K562 (cell line): Measurements from ENCODE around the gene HADHB. TPM values are rescaled to one million over a fixed set of nuclear protein-coding genes. Genes with fewer than 3 reads are reported as not detected.

Experiments
- BHLHE40 ChIP-seq: IDR thresholded peaks from 2 replicates; pipeline ENCODE4 v1.6.1; 2011; ENCODE audit warnings: low read length, improper control_type of control experiment
- CBX8 ChIP-seq: fragments of 200-600 bp; sonication (generic); IDR thresholded peaks from 2 replicates; pipeline ENCODE4 v1.6.1; 2012; ENCODE audit warnings: borderline replicate concordance, mixed run types, low read depth, mild to moderate bottlenecking, moderate library complexity, mixed read lengths, low read length, control low read depth, inconsistent platforms; ENCODE audit not compliant: poor library complexity, severe bottlenecking; ENCODE audit errors: extremely low read depth
- CCAR2 ChIP-seq: fragments of 200-400 bp; formaldehyde crosslinking; IDR thresholded peaks from 2 replicates; pipeline ENCODE4 v1.6.1; 2017; ENCODE audit warnings: mild to moderate bottlenecking, low read depth, low read length
- CHCHD3 ChIP-seq: fragments of 250-450 bp; sonication (Bioruptor Pico); IDR thresholded peaks from 2 replicates; pipeline ENCODE4 v2.1.2; 2022; ENCODE audit warnings: mild to moderate bottlenecking
- DDX20 ChIP-seq: fragments of 450-650 bp; IDR thresholded peaks from 2 replicates; pipeline ENCODE4 v1.6.1; 2016; ENCODE audit warnings: missing genetic modification characterization, low read depth, mild to moderate bottlenecking, missing compliant biosample characterization, moderate library complexity
- ELF2 ChIP-seq: fragments of 250-450 bp; sonication (Bioruptor Pico); IDR thresholded peaks from 2 replicates; pipeline ENCODE4 v1.5.0; 2021; ENCODE audit warnings: mild to moderate bottlenecking
- FOS ChIP-seq: IDR thresholded peaks from 3 replicates; pipeline ENCODE4 v1.6.1; 2011; ENCODE audit not compliant: insufficient read length; ENCODE audit errors: extremely low read depth
- FOXM1 ChIP-seq, 2 experiments: fragments of 450-650 bp in 1 of 2; sonication (generic) in 1 of 2; formaldehyde crosslinking in 1 of 2; IDR thresholded peaks; 2 replicates each; pipeline versions ENCODE4 v1.6.1 to v1.9.0; 2017 to 2022; ENCODE audit warnings: low read depth in 2 of 2, mild to moderate bottlenecking in 2 of 2, missing genetic modification reagents in 1 of 2, moderate library complexity in 1 of 2
- GABPA ChIP-seq: fragments of 200-800 bp; sonication (Bioruptor generic); conservative IDR thresholded peaks from 2 replicates; pipeline ENCODE4 v1.6.1; 2016; ENCODE audit warnings: low read depth, missing genetic modification characterization, missing compliant biosample characterization
- GATAD2A ChIP-seq: fragments of 450-650 bp; IDR thresholded peaks from 2 replicates; pipeline ENCODE4 v1.6.1; 2017
- IRF2 ChIP-seq: sonication (generic); formaldehyde crosslinking; IDR thresholded peaks from 2 replicates; pipeline ENCODE4 v1.8.1; 2022; ENCODE audit warnings: mild to moderate bottlenecking, missing genetic modification reagents
- JUND ChIP-seq, 2 experiments: IDR thresholded peaks; 2 replicates in 1 of 2; 3 replicates in 1 of 2; pipeline ENCODE4 v1.6.1; 2011; ENCODE audit warnings: borderline replicate concordance in 2 of 2, low read depth in 2 of 2, low read length in 2 of 2, improper control_type of control experiment in 1 of 2, missing biosample characterization in 1 of 2, missing genetic modification characterization in 1 of 2, missing genetic modification reagents in 1 of 2
- KDM4B ChIP-seq, 2 experiments: fragments of 450-650 bp in 1 of 2; sonication (generic) in 1 of 2; IDR thresholded peaks; 2 replicates each; pipeline ENCODE4 v1.6.1; 2016 to 2017; ENCODE audit warnings: borderline replicate concordance in 2 of 2, antibody characterized with exemption in 1 of 2, low read depth in 1 of 2, mild to moderate bottlenecking in 1 of 2
- MBD2 ChIP-seq: sonication (generic); IDR thresholded peaks from 2 replicates; pipeline ENCODE4 v1.6.1; 2016; ENCODE audit warnings: low read depth, borderline replicate concordance
- MCM3 ChIP-seq: fragments of 450-650 bp; IDR thresholded peaks from 2 replicates; pipeline ENCODE4 v1.6.1; 2016
- NR2C2 ChIP-seq, 2 experiments: fragments of 200-800 bp in 1 of 2; sonication (Bioruptor generic) in 1 of 2; sonication (generic) in 1 of 2; formaldehyde crosslinking in 1 of 2; IDR thresholded peaks; 2 replicates each; pipeline versions ENCODE4 v1.6.1 to v1.8.0; 2016 to 2022; ENCODE audit warnings: mild to moderate bottlenecking in 1 of 2, missing compliant biosample characterization in 1 of 2, missing genetic modification characterization in 1 of 2, missing genetic modification reagents in 1 of 2
- POLR2AphosphoS5 ChIP-seq: IDR thresholded peaks from 2 replicates; pipeline ENCODE4 v1.6.1; 2011; ENCODE audit warnings: mild to moderate bottlenecking, low read depth, low read length, moderate library complexity; ENCODE audit not compliant: control insufficient read depth, insufficient read depth
- SAFB ChIP-seq: fragments of 200-400 bp; formaldehyde crosslinking; IDR thresholded peaks from 2 replicates; pipeline ENCODE4 v1.6.1; 2017; ENCODE audit warnings: low read depth, low read length, borderline replicate concordance
- TBL1XR1 ChIP-seq, 2 experiments: IDR thresholded peaks; 2 replicates each; pipeline ENCODE4 v1.6.1; 2012; ENCODE audit warnings: improper control_type of control experiment in 2 of 2, low read length in 2 of 2, mild to moderate bottlenecking in 1 of 2
- TCFL5 ChIP-seq: fragments of 250-450 bp; sonication (Bioruptor Pico); conservative IDR thresholded peaks from 2 replicates; pipeline ENCODE4 v1.6.1; 2021; ENCODE audit warnings: mild to moderate bottlenecking, moderate library complexity, matching md5 sums
- TRIM24 ChIP-seq, 2 experiments: fragments of 450-650 bp; IDR thresholded peaks; 2 replicates each; pipeline ENCODE4 v1.6.1; 2016
- ZNF24 ChIP-seq: fragments of 450-650 bp; IDR thresholded peaks from 2 replicates; pipeline ENCODE4 v1.6.1; 2016
- ZNF277 ChIP-seq: fragments of 250-450 bp; sonication (Bioruptor Pico); IDR thresholded peaks from 2 replicates; pipeline ENCODE4 v1.8.0; 2022; ENCODE audit warnings: inconsistent platforms, mild to moderate bottlenecking, moderate library complexity, borderline replicate concordance
- ZNF551 ChIP-seq: fragments of 250-450 bp; sonication (Bioruptor Pico); IDR thresholded peaks from 2 replicates; pipeline ENCODE4 v1.5.0; 2021; ENCODE audit warnings: mild to moderate bottlenecking, moderate library complexity
- ZNF589 ChIP-seq: fragments of 200-800 bp; sonication (Bioruptor generic); IDR thresholded peaks from 2 replicates; pipeline ENCODE4 v1.6.1; 2016; ENCODE audit warnings: low read depth, missing genetic modification characterization, missing compliant biosample characterization
- ZNF668 ChIP-seq: fragments of 250-450 bp; sonication (Bioruptor Pico); IDR thresholded peaks from 2 replicates; pipeline ENCODE4 v1.8.0; 2022; ENCODE audit warnings: mild to moderate bottlenecking, inconsistent platforms
- polyA plus RNA-seq, 8 experiments: library from polyadenylated mRNA; depleted of rRNA in 4 of 8; stranded (reverse) in 5 of 8; unstranded in 3 of 8; fragments of >200 nt; fragmentation: Nextera tagmentation in 2 of 8; fragmentation: Illumina TruSeq in 1 of 8; extraction: Ambion mirVana in 2 of 8; extraction: Trizol in 1 of 8; gene quantifications; 2 replicates each; pipeline versions ENCODE4 v1.2.1 to v1.2.3, GENCODE V29; 2011 to 2014; ENCODE audit warnings: inconsistent platforms in 1 of 8, missing spikeins in 1 of 8
- total RNA-seq, 7 experiments: library from RNA; depleted of rRNA in 6 of 7; stranded (reverse); fragments of >200 nt in 6 of 7; fragmentation: Illumina TruSeq in 2 of 7; extraction: Trizol in 2 of 7; gene quantifications; 2 replicates each; pipeline versions ENCODE4 v1.2.1 to v1.2.3, GENCODE V29; 2011 to 2021; ENCODE audit warnings: low replicate concordance in 1 of 7
- TF ChIP-seq, protein P1 (sequence below): fragments of 450-650 bp; IDR thresholded peaks from 2 replicates; pipeline ENCODE4 v1.6.1; 2016; ENCODE audit warnings: low read depth, mild to moderate bottlenecking, moderate library complexity

HADHB gene
- total and polyA plus RNA-seq, 9 of the 15 experiments (the other 6 are each of a cell fraction or from before 2014, with no cell fraction given) = 67.3 to 199 (median 100) TPM

GRCh38 chr2:26243470-26244308 lies 1.1 kb upstream of the HADHB start (continued):
- TF ChIP-seq IRF2 (CRISPR knock-in tag) = no peak
- TF ChIP-seq DDX20 (tag) = no peak
- TF ChIP-seq FOXM1 (IDR thresholded peaks at IDR 0.05; ENCODE audit: low read depth) = no peak; the same call in 1 of the 2 replicates
- TF ChIP-seq FOXM1 (CRISPR knock-in tag; IDR thresholded peaks at IDR 0.05; ENCODE audit: low read depth) = no peak
- TF ChIP-seq, protein P1, sequence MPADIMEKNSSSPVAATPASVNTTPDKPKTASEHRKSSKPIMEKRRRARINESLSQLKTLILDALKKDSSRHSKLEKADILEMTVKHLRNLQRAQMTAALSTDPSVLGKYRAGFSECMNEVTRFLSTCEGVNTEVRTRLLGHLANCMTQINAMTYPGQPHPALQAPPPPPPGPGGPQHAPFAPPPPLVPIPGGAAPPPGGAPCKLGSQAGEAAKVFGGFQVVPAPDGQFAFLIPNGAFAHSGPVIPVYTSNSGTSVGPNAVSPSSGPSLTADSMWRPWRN = no peak
- no peak for TF ChIP-seq MCM3
- no peak for TF ChIP-seq CBX8
- TF ChIP-seq TRIM24 (IDR thresholded peaks at IDR 0.05) = no peak
- no peak for TF ChIP-seq BHLHE40
- no peak for TF ChIP-seq CCAR2
- TF ChIP-seq SAFB = no peak
- TF ChIP-seq GABPA (tag) = no peak
- no peak for TF ChIP-seq JUND (IDR thresholded peaks at IDR 0.05; ENCODE audit: borderline replicate concordance, low read depth, low read length)
- TF ChIP-seq JUND (tag; IDR thresholded peaks at IDR 0.05; ENCODE audit: borderline replicate concordance, low read depth, low read length) = 0 out of 3 replicates have a peak, but pooled peaks have one; percentile 21
- TF ChIP-seq POLR2AphosphoS5 = peak; percentile 13; the same call in 1 of the 2 replicates
- TF ChIP-seq ZNF277 (CRISPR knock-in tag) = no peak
- TF ChIP-seq KDM4B (IDR thresholded peaks at IDR 0.05; ENCODE audit: borderline replicate concordance in 2 of 2, low read depth in 1 of 2) = no peak
- TF ChIP-seq NR2C2 (CRISPR knock-in tag; IDR thresholded peaks at IDR 0.05) = no peak
- TF ChIP-seq NR2C2 (tag; IDR thresholded peaks at IDR 0.05) = no peak
- TF ChIP-seq TCFL5 (CRISPR knock-in tag) = no peak
- TF ChIP-seq ZNF668 (CRISPR knock-in tag) = no peak
- no peak for TF ChIP-seq FOS
- TF ChIP-seq ZNF551 (CRISPR knock-in tag) = no peak
- TF ChIP-seq ZNF589 (CRISPR knock-in tag) = no peak
- 0 out of 2 replicates have a peak, but pooled peaks have one; percentile 43 for TF ChIP-seq GATAD2A
- TF ChIP-seq CHCHD3 (CRISPR knock-in tag) = no peak
- TF ChIP-seq MBD2 = no peak
- TF ChIP-seq ZNF24 = no peak
- TF ChIP-seq ELF2 (CRISPR knock-in tag) = no peak
- TF ChIP-seq TBL1XR1 (IDR thresholded peaks at IDR 0.05; ENCODE audit: low read length in 2 of 2) = no peak
